SKM-1 (cell line): ENCODE results near the gene CLDN20.

ENCODE experiments used
- DNase-seq: peaks from one replicate; lab custom pipeline; 2025; ENCODE audit not compliant: unreplicated experiment; lab: John Stamatoyannopoulos, UW

The CLDN20 gene

GRCh38 chr6:155244434-155244833 is 19.4 kb upstream of the CLDN20 start:
- DNase-seq, result no peak

GRCh38 chr6:155245193-155245592 is 18.6 kb upstream of the CLDN20 start:
- DNase-seq, result no peak

- no peak for DNase-seq
Measured at GRCh38 chr6:155245831-155246230, 18.0 kb upstream of the CLDN20 start.

GRCh38 chr6:155246825-155247224 is 17.0 kb upstream of the CLDN20 start:
- no peak for DNase-seq

- no peak for DNase-seq
Measured at GRCh38 chr6:155247618-155248007, 16.2 kb upstream of the CLDN20 start.

- no peak for DNase-seq
Measured at GRCh38 chr6:155248008-155249001, 15.5 kb upstream of the CLDN20 start.

- DNase-seq, result no peak
Measured at GRCh38 chr6:155250701-155251381, 13.0 kb upstream of the CLDN20 start.

GRCh38 chr6:155252581-155252980 is 11.2 kb upstream of the CLDN20 start:
- DNase-seq, result no peak

GRCh38 chr6:155253337-155253736 is 10.5 kb upstream of the CLDN20 start:
- no peak for DNase-seq

GRCh38 chr6:155254139-155254538 is 9.7 kb upstream of the CLDN20 start:
- no peak for DNase-seq

- DNase-seq, result no peak
Measured at GRCh38 chr6:155256122-155256795, 7.6 kb upstream of the CLDN20 start.

GRCh38 chr6:155257796-155258195 is 6.0 kb upstream of the CLDN20 start:
- DNase-seq, result no peak

GRCh38 chr6:155259204-155259603 is 4.6 kb upstream of the CLDN20 start:
- DNase-seq, result no peak

GRCh38 chr6:155259897-155260296 is 3.9 kb upstream of the CLDN20 start:
- no peak for DNase-seq

GRCh38 chr6:155260686-155261085 is 3.1 kb upstream of the CLDN20 start:
- no peak for DNase-seq

- no peak for DNase-seq
Measured at GRCh38 chr6:155261111-155261900, 2.5 kb upstream of the CLDN20 start.

GRCh38 chr6:155262655-155263054 is 1.2 kb upstream of the CLDN20 start:
- DNase-seq, result no peak

- no peak for DNase-seq
Measured at GRCh38 chr6:155264693-155265320, 994 bp downstream of the CLDN20 start.

- DNase-seq, result no peak
Measured at GRCh38 chr6:155265843-155266535, 2.2 kb downstream of the CLDN20 start.

GRCh38 chr6:155267411-155267810 is 3.6 kb downstream of the CLDN20 start:
- no peak for DNase-seq
